Mucosa of stomach (tissue), 1 donor: ENCODE results near the gene RBBP8.
"Not testable (repeated sequence)": the region's sequence is repeated elsewhere in the genome, so short reads cannot be mapped to it uniquely, and the experiment has no call there.

Experiments used
- H3K27me3 ChIP-seq: one replicate; pipeline ENCODE4 v1.7.0; 2013; ENCODE audit warnings: mild to moderate bottlenecking, low read length; ENCODE audit not compliant: control insufficient read depth, insufficient read depth
- H3K36me3 ChIP-seq: one replicate; pipeline ENCODE4 v1.7.0; 2013; ENCODE audit warnings: low read length; ENCODE audit not compliant: control insufficient read depth, insufficient read depth
- H3K4me1 ChIP-seq: one replicate; pipeline ENCODE4 v1.7.0; 2013; ENCODE audit warnings: mild to moderate bottlenecking, low read length; ENCODE audit not compliant: control insufficient read depth, insufficient read depth
- H3K4me3 ChIP-seq: one replicate; pipeline ENCODE4 v1.7.0; 2013; ENCODE audit warnings: low read length
- H3K9ac ChIP-seq: one replicate; pipeline ENCODE4 v1.7.0; 2013; ENCODE audit warnings: mild to moderate bottlenecking, low read length, moderate library complexity
- H3K9me3 ChIP-seq: one replicate; pipeline ENCODE4 v1.7.0; 2013; ENCODE audit warnings: mild to moderate bottlenecking, low read length, moderate library complexity; ENCODE audit not compliant: control insufficient read depth
- donor health status: Pancreatic carcinoma.

RBBP8 gene

GRCh38 chr18:22946846-22947245 is 13.7 kb downstream of the RBBP8 start:
- H3K9me3 ChIP-seq = no peaks in the 10 kb centered on the region
- H3K27me3 ChIP-seq = no peaks in the 10 kb centered on the region
- H3K4me1 ChIP-seq = no peaks in the 10 kb centered on the region
- H3K4me3 ChIP-seq = no peak overlapping the region
- H3K36me3 ChIP-seq = no peaks in the 10 kb centered on the region
- H3K9ac ChIP-seq = no peak overlapping the region

GRCh38 chr18:22951823-22952222 is 18.7 kb downstream of the RBBP8 start:
- H3K4me1 ChIP-seq = no peaks in the 10 kb centered on the region
- no peaks in the 10 kb centered on the region for H3K9me3 ChIP-seq
- H3K36me3 ChIP-seq = no peaks in the 10 kb centered on the region
- H3K4me3 ChIP-seq = no peak overlapping the region
- no peak overlapping the region for H3K9ac ChIP-seq
- no peaks in the 10 kb centered on the region for H3K27me3 ChIP-seq

GRCh38 chr18:22952525-22952924 is 19.4 kb downstream of the RBBP8 start:
- H3K27me3 ChIP-seq = no peaks in the 10 kb centered on the region
- no peak overlapping the region for H3K4me3 ChIP-seq
- H3K4me1 ChIP-seq = no peaks in the 10 kb centered on the region
- no peak overlapping the region for H3K9ac ChIP-seq
- H3K9me3 ChIP-seq = no peaks in the 10 kb centered on the region
- H3K36me3 ChIP-seq = no peaks in the 10 kb centered on the region

GRCh38 chr18:22953982-22954381 is 20.9 kb downstream of the RBBP8 start:
- H3K4me3 ChIP-seq, H3K36me3 ChIP-seq, H3K9me3 ChIP-seq, H3K4me1 ChIP-seq, H3K27me3 ChIP-seq, H3K9ac ChIP-seq: not testable (repeated sequence)

GRCh38 chr18:22956226-22956625 is 23.1 kb downstream of the RBBP8 start:
- Histone ChIP-seq H3K4me3 (no peak overlapping the region), H3K9ac (no peak overlapping the region), H3K9me3 (no peaks in the 10 kb centered on the region), H3K27me3 (no peaks in the 10 kb centered on the region), H3K36me3 (no peaks in the 10 kb centered on the region), H3K4me1 (no peaks in the 10 kb centered on the region)

GRCh38 chr18:22961156-22961555 is 28.0 kb downstream of the RBBP8 start:
- H3K4me1 ChIP-seq = no peaks in the 10 kb centered on the region
- no peak overlapping the region for H3K9ac ChIP-seq
- H3K9me3 ChIP-seq = no peaks in the 10 kb centered on the region
- no peaks in the 10 kb centered on the region for H3K27me3 ChIP-seq
- no peaks in the 10 kb centered on the region for H3K36me3 ChIP-seq
- H3K4me3 ChIP-seq = no peak overlapping the region

- no peaks in the 10 kb centered on the region for H3K27me3 ChIP-seq
- no peaks in the 10 kb centered on the region for H3K9me3 ChIP-seq
- no peaks in the 10 kb centered on the region for H3K4me1 ChIP-seq
- H3K36me3 ChIP-seq = no peaks in the 10 kb centered on the region
- H3K4me3 ChIP-seq = no peak overlapping the region
- H3K9ac ChIP-seq = no peak overlapping the region
Observed at GRCh38 chr18:22962004-22962403, 28.9 kb downstream of the RBBP8 start.

GRCh38 chr18:22964116-22964515 is 31.0 kb downstream of the RBBP8 start:
- no peaks in the 10 kb centered on the region for H3K27me3 ChIP-seq
- H3K4me1 ChIP-seq = no peaks in the 10 kb centered on the region
- no peak overlapping the region for H3K9ac ChIP-seq
- H3K4me3 ChIP-seq = no peak overlapping the region
- H3K9me3 ChIP-seq = no peaks in the 10 kb centered on the region
- no peaks in the 10 kb centered on the region for H3K36me3 ChIP-seq

- Histone ChIP-seq H3K27me3 (no peaks in the 10 kb centered on the region), H3K9me3 (no peaks in the 10 kb centered on the region)
Observed at GRCh38 chr18:22964722-22965121, 31.6 kb downstream of the RBBP8 start.

GRCh38 chr18:22971038-22971437 is 37.9 kb downstream of the RBBP8 start:
- Histone ChIP-seq H3K36me3 (no peaks in the 10 kb centered on the region), H3K27me3 (no peaks in the 10 kb centered on the region), H3K9ac (no peak overlapping the region), H3K4me1 (no peaks in the 10 kb centered on the region), H3K9me3 (no peaks in the 10 kb centered on the region), H3K4me3 (no peak overlapping the region)

More at GRCh38 chr18:22964722-22965121, 31.6 kb downstream of the RBBP8 start:
- Histone ChIP-seq H3K4me1 (no peaks in the 10 kb centered on the region), H3K36me3 (no peaks in the 10 kb centered on the region), H3K9ac (no peak overlapping the region), H3K4me3 (no peak overlapping the region)

GRCh38 chr18:22974001-22974400 is 40.9 kb downstream of the RBBP8 start:
- H3K4me3 ChIP-seq = no peak overlapping the region
- no peaks in the 10 kb centered on the region for H3K4me1 ChIP-seq
- H3K27me3 ChIP-seq = no peaks in the 10 kb centered on the region
- H3K9ac ChIP-seq = no peak overlapping the region
- no peaks in the 10 kb centered on the region for H3K36me3 ChIP-seq
- H3K9me3 ChIP-seq = no peaks in the 10 kb centered on the region

- no peak overlapping the region for H3K9ac ChIP-seq
- H3K4me3 ChIP-seq = no peak overlapping the region
- H3K4me1 ChIP-seq = no peaks in the 10 kb centered on the region
- no peaks in the 10 kb centered on the region for H3K27me3 ChIP-seq
- no peaks in the 10 kb centered on the region for H3K9me3 ChIP-seq
- no peaks in the 10 kb centered on the region for H3K36me3 ChIP-seq
Observed at GRCh38 chr18:22974707-22975106, 41.6 kb downstream of the RBBP8 start.

- no peak overlapping the region for H3K4me3 ChIP-seq
Observed at GRCh38 chr18:22975508-22975907, 42.4 kb downstream of the RBBP8 start.

More at GRCh38 chr18:22975508-22975907, 42.4 kb downstream of the RBBP8 start:
- H3K27me3 ChIP-seq = no peaks in the 10 kb centered on the region
- no peaks in the 10 kb centered on the region for H3K36me3 ChIP-seq
- no peak overlapping the region for H3K9ac ChIP-seq
- no peaks in the 10 kb centered on the region for H3K4me1 ChIP-seq
- H3K9me3 ChIP-seq = no peaks in the 10 kb centered on the region
